IMR-90 (cell line): ENCODE results near the gene NALCN. TPM values are rescaled to one million over a fixed set of nuclear protein-coding genes. Genes with fewer than 3 reads are reported as not detected.

Source experiments
- ATAC-seq: fragments of 200-7000 bp; cut with Tn5 transposase; 2 replicates; pipeline ENCODE4 v1.9.1; 2020; ENCODE audit warnings: low read depth, mild to moderate bottlenecking, moderate library complexity
- BruUV-seq: library from RNA; stranded (reverse); fragments of 400-500 nt; replicated peaks from 2 replicates; lab custom pipeline; 2021; lab: Mats Ljungman, UMichigan
- CTCF ChIA-PET: fragments of 300-600 bp; formaldehyde crosslinking; extraction: SDS; loops from one replicate; lab custom pipeline; 2021; ENCODE audit warnings: antibody characterized with exemption; lab: Yijun Ruan, JAX
- POLR2A ChIA-PET: fragments of 300-600 bp; sonication (Branson Sonifier 250); formaldehyde crosslinking; loops from one replicate; lab custom pipeline; 2022; ENCODE audit warnings: antibody characterized with exemption; ENCODE audit not compliant: unreplicated experiment; lab: Charles Lee
- DNase-seq: peaks from one replicate; pipeline ENCODE4 v3.0.0; 2013
- H2AFZ ChIP-seq: replicated peaks from 2 replicates; pipeline ENCODE3; 2013; ENCODE audit warnings: low read length, mild to moderate bottlenecking; ENCODE audit not compliant: poor library complexity
- H2AK5ac ChIP-seq: 2 replicates; pipeline ENCODE4 v1.6.1; 2013; ENCODE audit warnings: low read depth, low read length, inconsistent platforms
- H2AK9ac ChIP-seq: replicated peaks from 2 replicates; pipeline ENCODE3; 2013; ENCODE audit warnings: mild to moderate bottlenecking, low read depth, low read length, moderate library complexity; ENCODE audit not compliant: poor library complexity
- H2BK120ac ChIP-seq: 2 replicates; pipeline ENCODE4 v1.6.1; 2013; ENCODE audit warnings: low read depth, low read length, inconsistent platforms
- H2BK15ac ChIP-seq: 3 replicates; pipeline ENCODE4 v1.6.1; 2013; ENCODE audit warnings: low read depth, low read length, inconsistent platforms
- H2BK20ac ChIP-seq: 2 replicates; pipeline ENCODE4 v1.6.1; 2013; ENCODE audit warnings: low read depth, mild to moderate bottlenecking, inconsistent platforms, low read length, moderate library complexity
- H2BK5ac ChIP-seq: 2 replicates; pipeline ENCODE4 v1.6.1; 2013; ENCODE audit warnings: mild to moderate bottlenecking, low read depth, low read length, inconsistent platforms; ENCODE audit not compliant: poor library complexity, severe bottlenecking
- H3K14ac ChIP-seq: replicated peaks from 2 replicates; pipeline ENCODE4 v1.6.1; 2013; ENCODE audit warnings: low read depth, low read length, inconsistent platforms
- H3K18ac ChIP-seq: 2 replicates; pipeline ENCODE4 v1.6.1; 2013; ENCODE audit warnings: low read depth, low read length, control low read depth
- H3K23ac ChIP-seq: 2 replicates; pipeline ENCODE4 v1.6.1; 2013; ENCODE audit warnings: low read depth, low read length, inconsistent platforms
- H3K27ac ChIP-seq: 2 replicates; pipeline ENCODE4 v1.5.1; 2013; ENCODE audit warnings: mild to moderate bottlenecking, control low read depth, low read length; ENCODE audit not compliant: insufficient read depth
- H3K27me3 ChIP-seq: 2 replicates; pipeline ENCODE4 v1.6.1; 2013; ENCODE audit warnings: low read length; ENCODE audit not compliant: control insufficient read depth, insufficient read depth
- H3K36me3 ChIP-seq: 2 replicates; pipeline ENCODE4 v1.6.1; 2013; ENCODE audit warnings: low read length, mixed read lengths; ENCODE audit not compliant: control insufficient read depth, insufficient read depth
- H3K4ac ChIP-seq: 2 replicates; pipeline ENCODE4 v1.6.1; 2013; ENCODE audit warnings: low read depth, low read length, inconsistent platforms
- H3K4me1 ChIP-seq: 2 replicates; pipeline ENCODE4 v1.6.1; 2013; ENCODE audit warnings: low read length, mixed read lengths; ENCODE audit not compliant: control insufficient read depth, insufficient read depth
- H3K4me2 ChIP-seq: 2 replicates; pipeline ENCODE4 v1.6.1; 2013; ENCODE audit warnings: low read depth, mild to moderate bottlenecking, control low read depth, low read length, moderate library complexity
- H3K4me3 ChIP-seq: 2 replicates; pipeline ENCODE4 v1.5.1; 2013; ENCODE audit warnings: low read depth, mild to moderate bottlenecking, control low read depth, low read length, moderate library complexity; ENCODE audit not compliant: insufficient read depth
- H3K56ac ChIP-seq: 2 replicates; pipeline ENCODE4 v1.6.1; 2013; ENCODE audit warnings: low read length, inconsistent platforms; ENCODE audit not compliant: insufficient read depth; ENCODE audit errors: extremely low read depth
- H3K79me1 ChIP-seq, 2 experiments: 2 replicates each; pipeline ENCODE4 v1.6.1; 2013; ENCODE audit warnings: low read length in 2 of 2, inconsistent platforms in 1 of 2, low read depth in 1 of 2
- H3K9ac ChIP-seq: 2 replicates; pipeline ENCODE4 v1.6.1; 2013; ENCODE audit warnings: low read depth, low read length, control low read depth
- H3K9me1 ChIP-seq: 2 replicates; pipeline ENCODE4 v1.6.1; 2013; ENCODE audit warnings: low read length, inconsistent platforms; ENCODE audit not compliant: insufficient read depth
- H3K9me3 ChIP-seq: 2 replicates; pipeline ENCODE4 v1.6.1; 2013; ENCODE audit warnings: low read length; ENCODE audit not compliant: control insufficient read depth, insufficient read depth
- H4K20me1 ChIP-seq: 2 replicates; pipeline ENCODE4 v1.6.1; 2013; ENCODE audit warnings: low read length, inconsistent platforms; ENCODE audit not compliant: insufficient read depth
- H4K5ac ChIP-seq: 2 replicates; pipeline ENCODE4 v1.6.1; 2013; ENCODE audit warnings: mild to moderate bottlenecking, low read depth, low read length, control low read depth
- H4K8ac ChIP-seq, 2 experiments: 2 replicates each; pipeline ENCODE4 v1.6.1; 2013; ENCODE audit warnings: low read depth in 2 of 2, low read length in 2 of 2, control low read depth in 1 of 2, inconsistent platforms in 1 of 2
- H4K91ac ChIP-seq: 2 replicates; pipeline ENCODE4 v1.6.1; 2013; ENCODE audit warnings: low read depth, low read length, inconsistent platforms; ENCODE audit not compliant: insufficient read depth
- BHLHE40 ChIP-seq: fragments of 150-350 bp; IDR thresholded peaks from 2 replicates; pipeline ENCODE4 v1.6.1; 2016; ENCODE audit warnings: mild to moderate bottlenecking, low read depth, low read length
- CEBPB ChIP-seq: IDR thresholded peaks from 2 replicates; pipeline ENCODE4 v1.6.1; 2012; ENCODE audit warnings: low read depth, low read length, improper control_type of control experiment
- CHD1 ChIP-seq: IDR thresholded peaks from 2 replicates; pipeline ENCODE4 v1.6.1; 2012; ENCODE audit warnings: low read depth, low read length, improper control_type of control experiment
- ELK1 ChIP-seq: fragments of 150-350 bp; IDR thresholded peaks from 2 replicates; pipeline ENCODE4 v1.6.1; 2016; ENCODE audit warnings: low read depth, mild to moderate bottlenecking, low read length, moderate library complexity, borderline replicate concordance
- FOS ChIP-seq: fragments of 150-350 bp; IDR thresholded peaks from 2 replicates; pipeline ENCODE4 v1.6.1; 2016; ENCODE audit warnings: low read depth, low read length
- MAFK ChIP-seq: IDR thresholded peaks from 2 replicates; pipeline ENCODE4 v1.6.1; 2012; ENCODE audit warnings: low read depth, low read length, improper control_type of control experiment
- MAZ ChIP-seq: IDR thresholded peaks from 2 replicates; pipeline ENCODE4 v1.6.1; 2012; ENCODE audit warnings: low read depth, mild to moderate bottlenecking, low read length, improper control_type of control experiment, moderate library complexity, borderline replicate concordance
- MXI1 ChIP-seq: IDR thresholded peaks from 2 replicates; pipeline ENCODE4 v1.6.1; 2012; ENCODE audit warnings: low read depth, mild to moderate bottlenecking, low read length, moderate library complexity, borderline replicate concordance
- NFE2L2 ChIP-seq: fragments of 150-350 bp; IDR thresholded peaks from 2 replicates; pipeline ENCODE4 v1.6.1; 2016; ENCODE audit warnings: low read depth, mild to moderate bottlenecking, low read length
- POLR2A ChIP-seq: IDR thresholded peaks from 2 replicates; pipeline ENCODE4 v1.6.1; 2012; ENCODE audit warnings: mild to moderate bottlenecking, low read depth, low read length
- RAD21 ChIP-seq: IDR thresholded peaks from 2 replicates; pipeline ENCODE4 v1.6.1; 2012; ENCODE audit warnings: low read length, improper control_type of control experiment
- RCOR1 ChIP-seq: IDR thresholded peaks from 2 replicates; pipeline ENCODE4 v1.6.1; 2012; ENCODE audit warnings: mild to moderate bottlenecking, low read length, improper control_type of control experiment; ENCODE audit not compliant: insufficient replicate concordance
- RFX5 ChIP-seq: IDR thresholded peaks from 2 replicates; pipeline ENCODE4 v1.8.0; 2012; ENCODE audit warnings: low read depth, mild to moderate bottlenecking, low read length, moderate library complexity
- SMC3 ChIP-seq: fragments of 150-350 bp; IDR thresholded peaks from 2 replicates; pipeline ENCODE4 v1.6.1; 2016; ENCODE audit warnings: low read depth, mild to moderate bottlenecking, antibody characterized with exemption, low read length, moderate library complexity
- WGBS, 2 experiments: methylation state at CpG; one replicate each; pipeline versions ENCODE4 v1.1.5 to v1.1.7; 2013; ENCODE audit warnings: missing lambda C conversion rate in 2 of 2; ENCODE audit not compliant: insufficient read length in 1 of 2; ENCODE audit errors: extremely low coverage in 2 of 2; 5-methylcytosine and 5-hydroxymethylcytosine counted together
- dilution Hi-C: fragments of 300-500 bp; cut with HindIII; formaldehyde crosslinking; loops from one replicate; pipeline ENCODE4 v1.14.3; 2018; ENCODE audit warnings: low sequenced_read_pairs; ENCODE audit not compliant: unreplicated experiment
- in situ Hi-C: fragments of 300-500 bp; cut with MboI; formaldehyde crosslinking; loops from 3 replicates; pipeline ENCODE4 v1.14.3; 2019; ENCODE audit warnings: low sequenced_read_pairs, inconsistent platforms, mixed read lengths
- intact Hi-C: fragments of 100-400 bp; cut with micrococcal nuclease; formaldehyde crosslinking; loops from 2 replicates; pipeline ENCODE4 v1.10.0; 2022
- polyA plus RNA-seq, 3 experiments: library from polyadenylated mRNA; depleted of rRNA; stranded (reverse); fragments of >200 nt; gene quantifications; 2 replicates each; pipeline ENCODE4 v1.2.3, GENCODE V29; 2012; ENCODE audit warnings: low replicate concordance in 1 of 3
- total RNA-seq: library from RNA; depleted of rRNA; stranded (reverse); fragments of >200 nt; gene quantifications from 2 replicates; pipeline ENCODE4 v1.2.3, GENCODE V29; 2012
- TF ChIP-seq, protein P1 (sequence below): conservative IDR thresholded peaks from 2 replicates; pipeline ENCODE4 v1.5.1; 2012; ENCODE audit warnings: mild to moderate bottlenecking, low read depth, low read length, improper control_type of control experiment

NALCN gene
- total and polyA plus RNA-seq, 2 of the 4 experiments (the other 2 are of a cell fraction), result 2.9 to 4.8 TPM

GRCh38 chr13:101144808-101145419, 271.4 kb downstream of the NALCN start:
- ATAC-seq, result peak; percentile 81
- H2AK5ac ChIP-seq, result no peak overlapping the region
- no peak overlapping the region for H3K27ac ChIP-seq
- no peak overlapping the region for H2AFZ ChIP-seq
- no peak overlapping the region for H3K56ac ChIP-seq
- peak; percentile 71 for DNase-seq
- in situ Hi-C loops (loop anchor here (10.0 to 25.0 kb wide), 4 partner anchors 610 to 1417 kb away; no protein-coding TSS in a partner anchor), dilution Hi-C loops (no loop called here), intact Hi-C loops (loop anchor here (1.0 to 10.0 kb wide), 8 partner anchors 329 to 1411 kb away; no protein-coding TSS in a partner anchor)
- no peak overlapping the region for H3K4me3 ChIP-seq
- no peak overlapping the region for H2BK20ac ChIP-seq
- no peaks in the 10 kb centered on the region for H4K20me1 ChIP-seq
- H4K91ac ChIP-seq, result no peak overlapping the region
- H4K5ac ChIP-seq, result no peak overlapping the region
- ChIA-PET CTCF (interaction anchor here (0.5 to 2.2 kb wide), 15 partner anchors 9 to 1413 kb away, joined by 3 to 11 read pairs (median 4); no protein-coding TSS in a partner anchor), POLR2A (interaction anchor here (0.6 kb wide), 1 partner anchor 1309 kb away, joined by 3 read pairs; no protein-coding TSS in a partner anchor)
- no peak overlapping the region for H3K14ac ChIP-seq
- H3K23ac ChIP-seq, result no peak overlapping the region
- no peaks in the 10 kb centered on the region for H3K9me1 ChIP-seq
- no TSS peak for BruUV-seq
- no peak overlapping the region for H2BK120ac ChIP-seq
- H2AK9ac ChIP-seq, result no peak overlapping the region
- H2BK5ac ChIP-seq, result no peak overlapping the region
- no peaks in the 10 kb centered on the region for H3K79me1 ChIP-seq
- H2BK15ac ChIP-seq, result 0 out of 3 replicates have a peak overlapping the region, but pooled peaks have one; percentile 44
- no peaks in the 10 kb centered on the region for H3K9me3 ChIP-seq
- H4K8ac ChIP-seq, result no peak overlapping the region
- no peak overlapping the region for H3K9ac ChIP-seq
- H3K4ac ChIP-seq, result no peak overlapping the region
- H3K36me3 ChIP-seq, result no peaks in the 10 kb centered on the region
- H3K27me3 ChIP-seq, result no peaks in the 10 kb centered on the region
- H3K4me1 ChIP-seq, result peaks cover 5% of the 10 kb centered on the region
- H3K4me2 ChIP-seq, result no peak overlapping the region
- no CpG with 5 or more reads among the region's 7 CpGs for WGBS, 2 experiments
- no peak overlapping the region for H3K18ac ChIP-seq
- no peak for TF ChIP-seq RCOR1
- TF ChIP-seq NFE2L2, result no peak
- peak; percentile 88 for TF ChIP-seq SMC3
- TF ChIP-seq MAFK, result no peak
- TF ChIP-seq MAZ, result no peak
- no peak for TF ChIP-seq BHLHE40
- peak; percentile 91 for TF ChIP-seq RAD21
- no peak for TF ChIP-seq ELK1
- no peak for TF ChIP-seq CHD1
- TF ChIP-seq, protein P1, sequence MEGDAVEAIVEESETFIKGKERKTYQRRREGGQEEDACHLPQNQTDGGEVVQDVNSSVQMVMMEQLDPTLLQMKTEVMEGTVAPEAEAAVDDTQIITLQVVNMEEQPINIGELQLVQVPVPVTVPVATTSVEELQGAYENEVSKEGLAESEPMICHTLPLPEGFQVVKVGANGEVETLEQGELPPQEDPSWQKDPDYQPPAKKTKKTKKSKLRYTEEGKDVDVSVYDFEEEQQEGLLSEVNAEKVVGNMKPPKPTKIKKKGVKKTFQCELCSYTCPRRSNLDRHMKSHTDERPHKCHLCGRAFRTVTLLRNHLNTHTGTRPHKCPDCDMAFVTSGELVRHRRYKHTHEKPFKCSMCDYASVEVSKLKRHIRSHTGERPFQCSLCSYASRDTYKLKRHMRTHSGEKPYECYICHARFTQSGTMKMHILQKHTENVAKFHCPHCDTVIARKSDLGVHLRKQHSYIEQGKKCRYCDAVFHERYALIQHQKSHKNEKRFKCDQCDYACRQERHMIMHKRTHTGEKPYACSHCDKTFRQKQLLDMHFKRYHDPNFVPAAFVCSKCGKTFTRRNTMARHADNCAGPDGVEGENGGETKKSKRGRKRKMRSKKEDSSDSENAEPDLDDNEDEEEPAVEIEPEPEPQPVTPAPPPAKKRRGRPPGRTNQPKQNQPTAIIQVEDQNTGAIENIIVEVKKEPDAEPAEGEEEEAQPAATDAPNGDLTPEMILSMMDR, result peak; percentile 85
- TF ChIP-seq POLR2A, result no peak
- no peak for TF ChIP-seq RFX5
- TF ChIP-seq CEBPB, result no peak
- no peak for TF ChIP-seq MXI1
- no peak for TF ChIP-seq FOS
